Measurements from ENCODE around the gene UNC45A.
"Not testable (repeated sequence)": the region's sequence is repeated elsewhere in the genome, so short reads cannot be mapped to it uniquely, and the experiment has no call there.

Gene UNC45A

DNA sequence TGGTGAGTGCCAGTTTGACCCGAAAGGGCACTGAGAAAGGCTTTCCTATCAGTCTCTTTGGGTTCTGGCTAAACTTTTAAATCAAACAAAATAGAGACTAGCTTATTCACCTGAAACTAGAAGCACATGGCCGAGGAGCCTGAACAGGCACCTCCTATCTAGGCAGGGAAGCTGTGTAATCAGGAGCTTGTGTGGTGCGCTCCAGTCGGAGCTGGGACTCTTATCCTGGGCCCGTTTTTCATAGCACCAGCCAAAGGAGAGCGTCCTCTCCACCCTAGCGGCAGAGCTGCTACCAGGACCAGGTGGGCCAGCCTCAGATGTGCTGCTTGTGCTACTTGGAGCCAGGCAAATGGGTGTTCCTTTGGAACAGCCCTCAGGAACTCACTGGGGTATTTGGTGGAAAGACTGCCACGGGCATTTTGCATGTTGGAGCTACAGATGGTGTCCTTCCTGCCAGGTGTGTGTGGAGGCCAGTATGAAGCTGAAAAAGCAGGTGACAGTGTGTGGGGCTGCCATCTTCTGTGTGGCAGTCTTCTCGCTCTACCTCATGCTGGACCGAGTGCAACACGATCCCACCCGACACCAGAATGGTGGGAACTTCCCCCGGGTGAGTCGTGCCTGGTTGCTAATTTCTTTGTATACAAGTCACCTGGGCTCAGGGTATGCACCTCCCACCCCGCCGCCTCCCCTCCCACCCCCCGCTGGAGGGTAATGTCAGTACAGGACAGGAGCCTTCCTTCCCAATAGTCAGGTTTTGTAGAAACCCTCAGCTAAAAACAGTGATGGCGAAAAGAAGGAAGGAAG lies 31.1 kb upstream of the UNC45A start:
- no peak for DNase-seq

GRCh38 chr15:90904746-90905145 lies 30.3 kb upstream of the UNC45A start:
- no peak for DNase-seq

DNA sequence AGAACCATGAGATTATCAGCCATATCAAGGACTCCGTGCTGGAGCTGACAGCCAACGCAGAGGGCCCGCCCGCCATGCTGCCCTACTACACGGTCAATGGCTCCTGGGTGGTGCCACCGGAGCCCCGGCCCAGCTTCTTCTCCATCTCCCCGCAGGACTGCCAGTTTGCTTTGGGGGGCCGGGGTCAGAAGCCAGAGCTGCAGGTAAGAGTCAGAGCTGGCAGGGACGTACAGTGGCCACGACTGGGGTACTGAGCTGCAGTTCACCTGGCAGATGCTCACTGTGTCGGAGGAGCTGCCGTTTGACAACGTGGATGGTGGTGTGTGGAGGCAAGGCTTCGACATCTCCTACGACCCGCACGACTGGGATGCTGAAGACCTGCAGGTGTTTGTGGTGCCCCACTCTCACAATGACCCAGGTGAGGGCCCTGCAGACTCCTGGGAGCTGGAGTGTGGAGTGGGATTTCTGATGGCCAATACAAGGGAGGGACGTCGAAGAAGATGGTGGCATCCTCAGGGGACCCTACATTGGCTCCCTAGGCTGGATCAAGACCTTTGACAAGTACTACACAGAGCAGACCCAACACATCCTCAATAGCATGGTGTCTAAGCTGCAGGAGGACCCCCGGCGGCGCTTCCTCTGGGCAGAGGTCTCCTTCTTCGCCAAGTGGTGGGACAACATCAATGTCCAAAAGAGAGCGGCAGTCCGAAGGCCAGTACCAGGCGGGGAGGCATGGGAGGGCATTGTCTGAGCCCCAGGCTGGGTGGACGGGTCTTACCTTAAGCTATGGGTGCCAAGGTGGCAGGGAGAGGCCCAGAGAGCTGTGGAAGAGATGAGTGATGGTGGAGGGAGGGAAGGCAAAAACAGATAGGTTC lies 29.5 kb upstream of the UNC45A start:
- DNase-seq, result no peak

- DNase-seq, result no peak
Observed at GRCh38 chr15:90906181-90906849, 28.8 kb upstream of the UNC45A start.

DNA sequence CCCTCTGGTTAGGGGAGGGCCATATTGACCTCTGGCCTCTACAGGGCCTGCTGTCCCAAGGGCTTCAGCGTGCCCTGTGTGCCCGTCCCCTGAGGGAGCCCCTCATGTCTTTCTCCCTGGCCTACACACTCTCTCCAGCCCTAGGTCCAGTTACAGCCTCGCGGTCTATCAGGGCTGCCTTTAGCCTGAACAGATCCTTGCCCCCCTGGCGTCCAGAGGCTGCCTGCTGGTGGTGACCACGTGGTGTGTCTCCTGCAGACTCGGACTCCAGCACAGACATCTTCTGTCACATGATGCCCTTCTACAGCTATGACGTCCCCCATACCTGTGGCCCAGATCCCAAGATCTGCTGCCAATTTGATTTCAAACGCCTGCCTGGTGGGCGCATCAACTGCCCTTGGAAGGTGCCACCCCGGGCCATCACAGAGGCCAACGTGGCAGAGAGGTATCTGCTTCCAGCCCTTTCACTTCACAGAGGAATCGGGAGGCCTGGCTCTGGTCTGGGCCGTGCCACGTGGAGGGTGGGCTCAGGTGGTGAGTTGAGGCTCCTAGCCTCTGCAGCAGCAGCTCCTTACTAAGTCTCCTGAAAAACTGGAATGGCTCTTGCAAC lies 27.9 kb upstream of the UNC45A start:
- DNase-seq, result no peak

GRCh38 chr15:90907838-90908507 lies 27.1 kb upstream of the UNC45A start:
- DNase-seq, result no peak

GRCh38 chr15:90909449-90909848 lies 25.6 kb upstream of the UNC45A start:
- DNase-seq, result not testable (repeated sequence)

DNA sequence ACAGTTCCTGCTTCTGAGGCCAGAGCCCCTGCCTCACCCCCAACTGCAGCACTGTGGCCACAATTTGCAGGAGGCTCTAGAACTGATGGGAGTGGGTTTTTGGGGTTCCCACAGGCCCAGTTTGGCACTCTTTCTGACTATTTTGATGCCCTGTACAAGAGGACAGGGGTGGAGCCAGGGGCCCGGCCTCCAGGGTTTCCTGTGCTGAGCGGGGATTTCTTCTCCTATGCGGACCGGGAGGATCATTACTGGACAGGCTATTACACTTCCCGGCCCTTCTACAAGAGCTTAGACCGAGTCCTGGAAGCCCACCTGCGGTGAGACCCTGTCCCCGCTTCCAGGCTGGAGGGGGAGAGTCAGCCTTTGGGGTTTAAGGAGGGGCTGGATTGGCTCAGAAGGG lies 25.1 kb upstream of the UNC45A start:
- DNase-seq, result no peak

DNA sequence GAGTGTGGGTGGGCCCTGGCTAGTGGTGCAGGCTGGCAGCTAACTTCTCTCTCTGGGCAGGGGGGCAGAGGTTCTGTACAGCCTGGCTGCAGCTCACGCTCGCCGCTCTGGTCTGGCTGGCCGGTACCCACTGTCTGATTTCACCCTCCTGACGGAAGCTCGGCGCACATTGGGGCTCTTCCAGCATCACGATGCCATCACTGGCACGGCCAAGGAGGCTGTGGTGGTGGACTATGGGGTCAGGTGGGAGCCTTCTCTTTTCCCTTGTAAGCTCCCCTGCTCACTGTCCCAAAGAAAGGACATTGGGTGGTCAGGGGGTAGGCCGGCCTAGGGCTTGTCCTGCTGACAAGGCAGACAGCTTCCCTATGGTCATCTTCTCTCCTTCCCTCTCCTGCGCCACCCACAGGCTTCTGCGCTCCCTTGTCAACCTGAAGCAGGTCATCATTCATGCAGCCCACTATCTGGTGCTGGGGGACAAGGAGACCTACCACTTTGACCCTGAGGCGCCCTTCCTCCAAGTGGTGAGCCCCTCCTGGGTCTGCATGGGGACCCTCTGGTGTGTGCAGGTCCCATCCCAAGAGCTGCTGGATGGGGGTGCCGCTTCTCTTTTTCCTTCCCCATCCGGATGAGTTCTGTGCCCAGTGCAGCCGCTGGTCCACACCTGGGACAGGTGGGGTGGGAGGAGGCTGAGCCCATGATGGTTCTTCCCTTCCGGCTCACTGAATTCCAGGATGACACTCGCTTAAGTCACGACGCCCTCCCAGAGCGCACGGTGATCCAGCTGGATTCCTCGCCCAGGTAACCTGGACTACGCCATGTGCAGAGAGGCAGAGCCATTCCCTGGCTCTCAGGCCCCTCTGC lies 24.4 kb upstream of the UNC45A start:
- DNase-seq, result no peak

DNA sequence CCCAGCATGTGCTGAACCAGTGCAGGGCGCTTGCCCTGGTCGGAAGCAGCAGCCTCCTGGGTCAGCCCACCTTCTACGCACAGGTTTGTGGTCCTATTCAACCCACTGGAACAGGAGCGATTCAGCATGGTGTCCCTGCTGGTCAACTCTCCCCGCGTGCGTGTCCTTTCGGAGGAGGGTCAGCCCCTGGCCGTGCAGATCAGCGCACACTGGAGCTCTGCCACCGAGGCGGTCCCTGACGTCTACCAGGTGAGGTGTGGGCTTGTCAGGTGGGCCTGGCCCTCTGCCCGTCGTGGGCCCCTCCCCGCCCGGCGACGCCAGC lies 23.8 kb upstream of the UNC45A start:
- DNase-seq, result no peak

- DNase-seq, result no peak
Observed at GRCh38 chr15:90911906-90912769, 22.9 kb upstream of the UNC45A start.

GRCh38 chr15:90912770-90913075 lies 22.4 kb upstream of the UNC45A start:
- no peak for DNase-seq

- DNase-seq, result no peak
Observed at GRCh38 chr15:90913398-90913944, 21.6 kb upstream of the UNC45A start.

DNA sequence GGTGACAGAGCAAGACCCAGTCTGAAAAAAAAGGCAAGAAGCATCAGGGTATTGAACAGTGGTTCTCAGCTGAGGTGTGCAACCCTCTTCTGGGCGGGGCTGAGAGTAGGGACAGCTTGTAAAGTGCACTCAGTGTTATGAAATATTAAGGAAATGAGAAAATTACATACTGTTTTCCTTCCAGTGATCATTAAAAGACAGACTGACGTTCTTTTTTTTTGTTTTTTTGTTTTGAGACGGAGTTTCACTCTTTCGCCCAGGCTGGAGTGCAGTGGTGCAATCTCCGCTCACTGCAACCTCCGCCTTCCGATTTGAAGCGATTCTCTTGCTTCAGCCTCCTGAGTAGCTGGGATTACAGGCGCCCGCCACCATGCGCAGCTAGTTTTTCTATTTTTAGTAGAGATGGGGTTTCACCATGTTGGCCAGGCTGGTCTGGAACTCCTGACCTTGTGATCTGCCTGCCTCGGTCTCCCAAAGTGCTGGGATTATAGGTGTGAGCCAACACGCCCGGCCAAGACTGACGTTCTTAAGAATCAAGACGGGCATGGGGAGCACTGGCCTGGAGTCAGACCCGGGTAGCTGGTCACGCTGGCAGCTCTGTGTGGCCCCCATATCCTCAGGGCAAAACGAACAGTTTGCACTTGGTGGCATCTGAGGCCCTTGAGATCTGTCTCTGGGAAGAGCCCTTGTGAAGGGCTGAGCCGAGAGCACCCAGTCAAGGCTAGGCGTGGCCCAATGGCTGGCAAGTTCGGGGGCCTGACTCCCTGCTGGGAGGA lies 20.6 kb upstream of the UNC45A start:
- DNase-seq, result no peak

DNA sequence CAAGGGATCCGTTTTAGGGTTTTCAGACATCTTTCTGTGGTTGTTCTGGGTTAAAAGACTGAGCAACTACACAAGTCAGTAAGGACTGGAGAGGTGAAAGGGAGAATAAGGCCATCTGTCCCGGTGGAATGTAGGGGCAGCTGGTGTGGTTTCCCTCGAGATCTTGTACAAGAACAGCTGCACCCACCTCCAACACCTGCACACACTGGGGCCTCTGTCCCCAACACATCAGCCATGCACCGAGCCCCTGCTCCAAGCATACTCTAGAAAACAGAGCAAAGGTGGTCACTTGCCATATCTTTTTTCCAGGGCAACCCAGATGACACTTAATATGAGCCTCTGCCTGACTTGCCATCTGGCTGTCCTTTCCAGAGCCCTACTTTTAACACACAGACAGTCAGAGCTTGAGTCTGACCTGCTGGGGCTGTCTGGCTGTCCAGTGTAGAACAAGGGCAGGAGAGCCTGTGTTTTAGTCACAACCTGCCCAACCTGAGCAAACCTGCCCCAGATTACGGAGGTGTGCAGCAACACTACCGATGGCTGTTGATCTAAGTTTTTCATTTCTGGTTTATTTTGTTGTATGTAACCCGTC lies 19.8 kb upstream of the UNC45A start:
- DNase-seq, result peak; percentile 39

GRCh38 chr15:90915808-90916440 lies 19.2 kb upstream of the UNC45A start:
- no peak for DNase-seq

- DNase-seq, result no peak
Observed at GRCh38 chr15:90916461-90916860, 18.6 kb upstream of the UNC45A start.

- no peak for DNase-seq
Observed at GRCh38 chr15:90917569-90917968, 17.5 kb upstream of the UNC45A start.

Data from DMS 273 treated with DMSO at 0.1 percent for 48 hours (cell line).